ENCODE results near the gene SLC29A4. TPM values are rescaled to one million over a fixed set of nuclear protein-coding genes. Genes with fewer than 3 reads are reported as not detected.

The SLC29A4 gene
- total and polyA plus RNA-seq, 2 experiments from 2014 or later, result 14.6 to 28.3 TPM

- DNase-seq (ENCODE audit: low read depth in 1 of 2, low spot score in 1 of 2), result no peak
- Histone ChIP-seq H3K36me3 (peaks cover 46% of the 10 kb centered on the region), H3K27ac (no peak overlapping the region), H3K4me3 (no peak overlapping the region), H3K27me3 (no peaks in the 10 kb centered on the region), H3K4me1 (ENCODE audit: low read depth) (no peaks in the 10 kb centered on the region), H3K9me3 (ENCODE audit: low read depth) (no peaks in the 10 kb centered on the region)
- no peak for TF ChIP-seq CTCF (IDR thresholded peaks at IDR 0.05; ENCODE audit: low read depth, low read length)
Measured at GRCh38 chr7:5339955-5340354, 57.2 kb downstream of the SLC29A4 start.

- DNase-seq (ENCODE audit: low read depth in 1 of 2, low spot score in 1 of 2), result no peak
- H3K9me3 ChIP-seq (ENCODE audit: low read depth), result no peaks in the 10 kb centered on the region
- peaks cover 35% of the 10 kb centered on the region for H3K36me3 ChIP-seq
- TF ChIP-seq CTCF (IDR thresholded peaks at IDR 0.05; ENCODE audit: low read depth, low read length), result no peak
- H3K4me3 ChIP-seq, result no peak overlapping the region
- H3K4me1 ChIP-seq (ENCODE audit: low read depth), result no peaks in the 10 kb centered on the region
- no peak overlapping the region for H3K27ac ChIP-seq
- H3K27me3 ChIP-seq, result no peaks in the 10 kb centered on the region
Measured at GRCh38 chr7:5342631-5343030, 59.9 kb downstream of the SLC29A4 start.

GRCh38 chr7:5343884-5344283 is 61.1 kb downstream of the SLC29A4 start:
- Histone ChIP-seq H3K9me3 (ENCODE audit: low read depth) (no peaks in the 10 kb centered on the region), H3K4me3 (no peak overlapping the region), H3K27ac (no peak overlapping the region), H3K27me3 (no peaks in the 10 kb centered on the region), H3K36me3 (peaks cover 35% of the 10 kb centered on the region), H3K4me1 (ENCODE audit: low read depth) (peaks cover 2% of the 10 kb centered on the region)
- no peak for DNase-seq (ENCODE audit: low read depth in 1 of 2, low spot score in 1 of 2)
- no peak for TF ChIP-seq CTCF (IDR thresholded peaks at IDR 0.05; ENCODE audit: low read depth, low read length)

DNA sequence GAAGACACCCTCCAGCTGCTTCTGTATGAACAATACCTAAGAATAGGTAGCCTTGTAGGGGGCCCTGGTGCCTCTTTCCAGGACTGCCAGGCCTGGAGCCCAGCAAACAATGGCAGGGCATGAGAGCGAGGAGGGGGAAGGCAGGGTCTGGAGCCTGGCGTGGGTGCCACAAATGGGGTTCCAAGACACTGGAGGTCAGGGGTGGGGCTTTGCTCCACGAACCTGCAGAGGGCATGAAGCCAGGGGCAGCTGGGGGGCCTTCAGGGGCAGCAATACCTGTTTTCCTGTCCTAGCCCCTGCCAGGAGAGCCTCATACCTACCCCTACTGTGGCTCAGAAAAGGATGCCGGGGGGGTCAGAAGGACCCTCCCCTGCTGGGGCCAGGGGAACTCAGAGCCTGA is 61.6 kb downstream of the SLC29A4 start:
- no peak overlapping the region for H3K4me3 ChIP-seq
- H3K9me3 ChIP-seq (ENCODE audit: low read depth), result no peaks in the 10 kb centered on the region
- no peaks in the 10 kb centered on the region for H3K27me3 ChIP-seq
- H3K4me1 ChIP-seq (ENCODE audit: low read depth), result peaks cover 6% of the 10 kb centered on the region
- H3K36me3 ChIP-seq, result peaks cover 35% of the 10 kb centered on the region
- TF ChIP-seq CTCF (IDR thresholded peaks at IDR 0.05; ENCODE audit: low read depth, low read length), result no peak
- H3K27ac ChIP-seq, result no peak overlapping the region
- no peak for DNase-seq (ENCODE audit: low read depth in 1 of 2, low spot score in 1 of 2)

DNA sequence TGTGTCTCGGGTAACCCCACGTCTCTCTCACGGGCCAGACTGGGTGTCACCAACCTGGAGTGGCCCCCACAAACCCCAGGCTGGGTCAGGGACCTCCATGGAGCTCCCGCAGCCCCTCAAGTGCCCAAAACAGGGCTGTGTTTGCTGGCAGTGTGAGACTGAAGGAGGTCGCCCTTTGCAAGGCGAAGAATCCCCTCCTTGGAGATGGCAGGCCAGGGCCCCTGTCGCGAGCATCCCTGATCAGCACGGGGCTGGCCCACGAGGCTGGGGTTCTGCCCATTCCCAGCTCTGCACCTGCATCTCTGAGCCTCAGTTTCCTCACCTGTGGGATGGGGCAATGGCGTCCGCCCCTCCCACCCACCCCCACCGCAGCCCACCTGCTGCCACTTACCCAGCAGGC is 62.4 kb downstream of the SLC29A4 start:
- no peak for TF ChIP-seq CTCF (IDR thresholded peaks at IDR 0.05; ENCODE audit: low read depth, low read length)
- Histone ChIP-seq H3K4me3 (no peak overlapping the region), H3K9me3 (ENCODE audit: low read depth) (no peaks in the 10 kb centered on the region), H3K36me3 (peaks cover 30% of the 10 kb centered on the region), H3K4me1 (ENCODE audit: low read depth) (peaks cover 14% of the 10 kb centered on the region), H3K27me3 (no peaks in the 10 kb centered on the region), H3K27ac (no peak overlapping the region)
- DNase-seq (ENCODE audit: low read depth in 1 of 2, low spot score in 1 of 2), result no peak

GRCh38 chr7:5345671-5346070 is 62.9 kb downstream of the SLC29A4 start:
- peaks cover 28% of the 10 kb centered on the region for H3K36me3 ChIP-seq
- TF ChIP-seq CTCF (IDR thresholded peaks at IDR 0.05; ENCODE audit: low read depth, low read length), result no peak

More at GRCh38 chr7:5345671-5346070, 62.9 kb downstream of the SLC29A4 start:
- H3K4me1 ChIP-seq (ENCODE audit: low read depth), result peaks cover 19% of the 10 kb centered on the region
- no peaks in the 10 kb centered on the region for H3K27me3 ChIP-seq
- no peak overlapping the region for H3K4me3 ChIP-seq
- no peak for DNase-seq (ENCODE audit: low read depth in 1 of 2, low spot score in 1 of 2)
- H3K27ac ChIP-seq, result no peak overlapping the region
- H3K9me3 ChIP-seq (ENCODE audit: low read depth), result no peaks in the 10 kb centered on the region

Data from cardiac muscle cell (in vitro differentiated cells and primary cell).